Activated naive CD8-positive, alpha-beta T cell treated with anti-CD3 and anti-CD28 coated beads, Interleukin-2, amount 10 ng/mL, durations not matched to agents 7 days and 5 days (primary cell): ENCODE data around the gene BCAS3. TPM values are rescaled to one million over a fixed set of nuclear protein-coding genes. Genes with fewer than 3 reads are reported as not detected.

Experiments used
- ATAC-seq: fragments of 150-1000 bp; cut with Tn5 transposase; one replicate; pipeline ENCODE4 v1.10.0; 2021; ENCODE audit warnings: low read depth, moderate library complexity
- POLR2A ChIA-PET: fragments of 350-600 bp; sonication (Branson Sonifier 250); formaldehyde crosslinking; loops from one replicate; lab custom pipeline; 2021; ENCODE audit warnings: antibody characterized with exemption; lab: Charles Lee
- DNase-seq: peaks from one replicate; pipeline ENCODE4 v3.0.0; 2021
- H3K27ac Mint-ChIP-seq: one replicate; pipeline ENCODE4 v1.8.0; 2022; ENCODE audit warnings: mild to moderate bottlenecking, mixed read lengths
- H3K27me3 Mint-ChIP-seq: one replicate; pipeline ENCODE4 v1.8.0; 2022; ENCODE audit warnings: mild to moderate bottlenecking, moderate library complexity, mixed read lengths
- H3K36me3 Mint-ChIP-seq: one replicate; pipeline ENCODE4 v1.8.0; 2021; ENCODE audit warnings: mild to moderate bottlenecking, mixed read lengths
- H3K4me1 Mint-ChIP-seq: one replicate; pipeline ENCODE4 v1.8.0; 2021; ENCODE audit warnings: mixed read lengths
- H3K4me3 Mint-ChIP-seq: one replicate; pipeline ENCODE4 v1.8.0; 2022; ENCODE audit warnings: mild to moderate bottlenecking, moderate library complexity, mixed read lengths
- H3K9me3 Mint-ChIP-seq: one replicate; pipeline ENCODE4 v1.8.0; 2021; ENCODE audit warnings: mixed read lengths
- total RNA-seq, 2 experiments: library from RNA; stranded (reverse); gene quantifications; one replicate each; pipeline ENCODE4 v1.2.3, GENCODE V29; 2021

Gene BCAS3
- total RNA-seq, 2 experiments from 2014 or later, result 21.6 to 27.3 TPM

DNA sequence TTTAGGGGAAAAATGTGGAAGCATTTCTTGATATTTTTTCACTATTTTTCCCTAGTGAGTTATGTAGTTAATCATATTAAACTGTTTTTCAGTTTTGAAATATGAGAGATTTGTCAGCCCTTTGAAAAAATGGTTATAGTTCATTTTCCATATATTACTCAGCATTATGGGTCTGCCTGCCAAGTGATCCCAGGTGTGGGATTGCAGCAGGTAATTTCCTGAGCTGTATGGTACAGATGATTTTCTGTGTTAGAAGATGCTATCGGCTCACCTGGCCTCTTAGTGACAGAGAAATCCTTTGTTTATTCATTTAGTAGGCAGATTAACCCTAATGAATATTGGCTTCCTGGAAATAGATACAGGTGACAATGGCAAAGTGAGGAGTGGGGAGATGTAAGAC, 446.9 kb downstream of the BCAS3 start:
- no peak for ATAC-seq
- no peak for DNase-seq
- H3K27ac Mint-ChIP-seq, result no peak overlapping the region
- peaks cover 7% of the 10 kb centered on the region for H3K4me1 Mint-ChIP-seq
- POLR2A ChIA-PET, result no interaction called here
- peaks cover 2% of the 10 kb centered on the region for H3K36me3 Mint-ChIP-seq
- H3K9me3 Mint-ChIP-seq, result no peaks in the 10 kb centered on the region
- peaks cover 3% of the 10 kb centered on the region for H3K27me3 Mint-ChIP-seq
- no peak overlapping the region for H3K4me3 Mint-ChIP-seq

DNA sequence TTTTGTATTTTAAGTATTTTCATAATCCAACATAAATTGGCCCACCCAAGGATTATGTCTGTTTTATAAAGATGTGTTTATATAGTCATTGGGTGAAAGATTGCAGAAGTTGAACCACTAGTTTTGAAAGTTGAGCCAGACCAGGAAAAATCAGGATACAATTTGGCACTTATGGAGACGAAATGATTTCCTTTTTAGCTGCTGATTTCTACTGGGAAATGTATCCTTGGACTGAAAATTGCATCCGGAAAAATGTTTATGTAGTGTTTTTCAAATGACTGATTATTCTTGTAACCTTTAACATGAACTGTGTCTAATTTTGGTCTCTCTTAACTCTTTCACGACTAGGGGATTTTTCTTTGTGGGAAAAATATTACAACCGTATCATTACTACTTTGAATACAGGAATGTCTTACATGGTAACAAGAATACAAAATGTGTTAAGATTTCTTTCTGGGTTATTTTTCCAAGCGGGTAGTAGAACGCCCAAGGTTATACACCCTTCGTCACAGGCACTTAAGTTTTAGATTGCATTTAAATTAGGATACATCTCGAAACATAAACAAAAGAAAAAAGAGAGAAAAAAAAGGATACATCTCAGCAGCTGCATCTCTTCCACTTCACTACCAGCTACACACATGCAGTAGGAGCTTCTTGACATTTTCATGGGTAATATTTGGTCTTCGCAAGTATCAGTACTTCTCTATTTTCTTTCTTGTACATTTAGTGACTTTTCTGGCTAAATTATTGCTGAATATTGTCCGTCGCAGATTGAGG, 449.0 kb downstream of the BCAS3 start:
- peaks cover 8% of the 10 kb centered on the region for H3K4me1 Mint-ChIP-seq
- no peak overlapping the region for H3K27ac Mint-ChIP-seq
- peaks cover 3% of the 10 kb centered on the region for H3K27me3 Mint-ChIP-seq
- POLR2A ChIA-PET, result no interaction called here
- peaks cover 5% of the 10 kb centered on the region for H3K36me3 Mint-ChIP-seq
- H3K4me3 Mint-ChIP-seq, result no peak overlapping the region
- ATAC-seq, result no peak
- no peaks in the 10 kb centered on the region for H3K9me3 Mint-ChIP-seq
- DNase-seq, result no peak

DNA sequence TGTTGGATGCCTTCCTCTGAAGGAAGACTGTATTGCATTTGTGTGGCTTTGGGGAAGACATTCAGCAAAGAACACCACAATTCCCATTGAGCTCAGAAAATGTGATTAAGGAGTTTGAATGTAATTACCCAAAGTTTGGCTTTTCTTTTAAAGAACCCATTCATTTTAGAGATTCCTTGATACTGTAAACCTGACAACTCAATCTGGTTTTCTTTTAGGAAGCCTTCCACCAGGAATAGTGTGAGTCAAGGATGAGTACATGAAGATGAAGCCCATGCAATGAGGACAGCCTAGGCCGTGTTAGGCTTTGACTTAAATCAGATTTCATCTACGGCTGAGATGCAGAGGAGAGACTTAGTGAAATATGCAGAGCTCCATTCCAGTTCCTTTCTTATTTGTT, 450.3 kb downstream of the BCAS3 start:
- ATAC-seq (no peak), DNase-seq (no peak)
- H3K4me3 Mint-ChIP-seq, result no peak overlapping the region
- H3K27ac Mint-ChIP-seq, result no peak overlapping the region
- H3K36me3 Mint-ChIP-seq, result peaks cover 5% of the 10 kb centered on the region
- H3K4me1 Mint-ChIP-seq, result peaks cover 11% of the 10 kb centered on the region
- POLR2A ChIA-PET, result no interaction called here
- peaks cover 4% of the 10 kb centered on the region for H3K9me3 Mint-ChIP-seq
- H3K27me3 Mint-ChIP-seq, result peaks cover 3% of the 10 kb centered on the region

DNA sequence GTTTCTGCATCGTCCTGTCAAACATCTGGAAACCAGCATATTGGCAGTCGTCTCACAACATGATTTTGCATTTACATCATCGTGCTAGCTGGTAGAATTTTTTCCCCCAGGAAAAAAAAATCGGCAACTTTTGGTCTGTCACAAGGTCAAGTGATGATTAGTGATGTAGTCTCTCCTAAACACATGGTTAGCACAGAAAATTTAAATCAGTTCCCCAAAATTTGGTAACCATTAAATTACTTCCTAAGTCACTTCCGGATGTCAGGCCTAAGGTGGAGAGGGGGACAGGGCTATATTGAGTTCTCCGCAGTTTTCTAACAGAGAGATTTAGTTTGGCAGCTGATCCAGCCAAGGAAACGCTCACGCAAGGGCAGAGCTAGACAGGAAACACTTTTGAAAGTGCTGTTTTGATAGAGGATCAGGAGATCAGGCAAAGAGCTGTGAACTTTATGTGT, 451.0 kb downstream of the BCAS3 start:
- Mint-ChIP-seq H3K9me3 (peaks cover 4% of the 10 kb centered on the region), H3K36me3 (peaks cover 7% of the 10 kb centered on the region), H3K27ac (no peak overlapping the region), H3K4me1 (peaks cover 12% of the 10 kb centered on the region), H3K4me3 (peak overlapping the region; percentile 0), H3K27me3 (peaks cover 3% of the 10 kb centered on the region)
- POLR2A ChIA-PET, result no interaction called here
- DNase-seq (no peak), ATAC-seq (no peak)

DNA sequence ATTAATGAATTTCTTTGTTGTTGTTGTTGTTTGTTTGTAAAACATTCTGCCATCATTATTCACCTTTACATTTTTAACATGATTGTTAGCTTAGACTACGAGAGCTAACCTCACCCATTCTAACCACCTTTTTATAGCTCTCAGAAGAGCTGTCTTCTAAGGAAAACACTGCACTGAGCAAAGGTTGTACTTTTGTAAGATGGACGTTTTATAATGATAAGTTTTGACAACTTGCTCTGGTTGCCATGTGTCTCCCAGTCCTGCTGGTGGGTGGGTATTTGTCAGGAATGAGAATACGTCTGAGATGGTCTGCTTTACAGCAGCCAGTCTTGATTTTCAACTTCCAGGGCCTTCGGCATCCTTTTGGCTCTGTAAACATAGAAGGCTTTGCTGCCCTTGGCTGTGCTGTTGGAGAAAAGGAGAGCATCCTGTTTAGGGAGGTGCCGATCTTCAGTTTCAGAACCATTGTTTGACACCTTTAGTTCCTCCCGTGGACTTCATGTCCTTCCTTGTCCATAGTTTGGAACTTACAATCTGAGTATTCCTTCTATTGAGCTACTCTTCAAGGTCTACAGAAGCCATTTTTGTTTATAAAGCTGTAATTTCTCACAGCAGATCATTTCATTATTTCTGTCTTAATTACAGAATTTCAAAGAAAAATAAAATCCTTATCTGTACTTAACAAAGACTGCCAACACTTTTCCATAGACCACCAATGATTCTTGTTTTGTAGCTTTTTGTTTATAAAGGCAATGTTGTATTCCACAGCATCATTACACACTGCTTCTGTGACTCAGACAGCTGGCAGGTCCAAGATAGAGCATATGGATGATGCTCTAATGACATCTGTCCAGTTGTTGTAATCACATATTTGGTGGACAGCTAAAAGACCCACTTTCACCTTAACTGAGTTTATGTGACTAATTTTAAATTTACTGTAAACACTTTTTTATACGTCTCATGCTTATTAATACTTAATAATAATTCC, 451.9 kb downstream of the BCAS3 start:
- H3K4me3 Mint-ChIP-seq, result no peak overlapping the region
- ATAC-seq, result no peak
- H3K36me3 Mint-ChIP-seq, result peaks cover 9% of the 10 kb centered on the region
- H3K9me3 Mint-ChIP-seq, result peaks cover 4% of the 10 kb centered on the region
- H3K4me1 Mint-ChIP-seq, result peaks cover 12% of the 10 kb centered on the region
- DNase-seq, result no peak
- H3K27ac Mint-ChIP-seq, result no peak overlapping the region
- peaks cover 3% of the 10 kb centered on the region for H3K27me3 Mint-ChIP-seq
- POLR2A ChIA-PET, result no interaction called here

DNA sequence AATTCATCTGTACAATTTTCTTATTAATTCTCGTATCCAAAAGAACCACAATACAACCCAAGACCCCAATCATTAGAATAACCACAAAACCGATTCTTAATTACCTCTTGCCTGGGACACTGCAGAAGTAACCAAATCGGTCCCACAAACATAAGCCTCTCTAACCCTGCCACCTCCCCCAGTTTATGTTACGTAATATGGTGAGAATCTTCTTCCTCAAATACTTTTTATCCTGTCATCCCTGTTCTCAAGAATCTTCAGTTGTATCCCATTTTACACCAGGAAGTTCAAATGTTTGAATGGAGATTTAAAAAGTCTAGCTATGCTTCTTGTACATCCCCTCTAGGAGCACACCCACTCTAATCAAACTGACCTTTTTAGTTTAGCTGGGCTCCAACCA, 452.7 kb downstream of the BCAS3 start:
- Mint-ChIP-seq H3K36me3 (peaks cover 9% of the 10 kb centered on the region), H3K4me3 (no peak overlapping the region)
- ATAC-seq, result no peak

DNA sequence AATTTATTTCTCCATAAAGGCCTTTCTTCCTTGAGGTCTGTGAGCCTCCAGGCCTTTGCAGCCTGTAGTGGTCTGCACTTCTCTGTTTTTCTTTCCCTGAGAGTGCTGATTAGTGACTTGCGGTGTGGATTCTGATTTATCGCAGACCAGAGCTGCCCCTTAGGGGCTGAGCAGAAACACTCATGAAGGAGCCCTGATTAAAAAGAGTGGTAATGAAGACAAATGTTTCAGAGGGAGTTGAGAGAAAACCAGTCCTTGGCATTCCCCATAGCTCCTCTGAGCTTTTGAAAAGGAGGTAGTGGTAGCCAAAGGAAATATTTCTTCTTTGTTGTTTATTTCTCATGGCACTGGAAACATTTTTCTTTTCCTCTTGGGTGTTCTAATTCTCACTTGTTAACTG, 453.9 kb downstream of the BCAS3 start:
- Mint-ChIP-seq H3K9me3 (peaks cover 4% of the 10 kb centered on the region), H3K4me3 (no peak overlapping the region), H3K4me1 (peaks cover 16% of the 10 kb centered on the region), H3K27ac (no peak overlapping the region), H3K27me3 (no peaks in the 10 kb centered on the region), H3K36me3 (peaks cover 12% of the 10 kb centered on the region)
- DNase-seq (no peak), ATAC-seq (no peak)
- POLR2A ChIA-PET, result no interaction called here

More for the DNA sequence above, 452.7 kb downstream of the BCAS3 start:
- peak overlapping the region; percentile 12 for H3K27ac Mint-ChIP-seq
- H3K27me3 Mint-ChIP-seq, result peaks cover 3% of the 10 kb centered on the region
- POLR2A ChIA-PET, result no interaction called here
- DNase-seq, result no peak
- H3K9me3 Mint-ChIP-seq, result peaks cover 4% of the 10 kb centered on the region
- peaks cover 12% of the 10 kb centered on the region for H3K4me1 Mint-ChIP-seq

DNA sequence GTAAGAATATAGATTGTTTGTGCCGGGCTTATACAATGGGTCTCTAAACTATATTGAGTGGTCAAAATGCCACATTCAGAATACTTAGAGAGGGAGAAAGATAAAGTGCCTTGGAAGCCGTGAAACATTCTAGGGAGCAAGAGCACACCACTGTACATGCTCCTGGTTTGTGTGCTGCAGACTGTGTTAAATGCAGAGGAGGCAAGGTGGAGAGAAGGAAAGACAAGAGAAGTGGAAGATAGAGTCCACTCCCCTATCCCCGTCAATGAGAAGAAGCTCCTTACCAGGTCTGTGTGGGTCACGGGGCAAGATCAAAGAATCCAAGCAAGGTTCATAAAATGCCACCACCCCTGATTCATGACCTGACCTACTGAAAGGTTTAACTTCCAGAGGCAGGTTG, 454.9 kb downstream of the BCAS3 start:
- H3K4me1 Mint-ChIP-seq, result peaks cover 17% of the 10 kb centered on the region
- POLR2A ChIA-PET, result no interaction called here
- DNase-seq, result no peak
- no peak for ATAC-seq
- no peaks in the 10 kb centered on the region for H3K27me3 Mint-ChIP-seq
- no peak overlapping the region for H3K4me3 Mint-ChIP-seq
- peaks cover 12% of the 10 kb centered on the region for H3K36me3 Mint-ChIP-seq
- peaks cover 4% of the 10 kb centered on the region for H3K9me3 Mint-ChIP-seq
- no peak overlapping the region for H3K27ac Mint-ChIP-seq

DNA sequence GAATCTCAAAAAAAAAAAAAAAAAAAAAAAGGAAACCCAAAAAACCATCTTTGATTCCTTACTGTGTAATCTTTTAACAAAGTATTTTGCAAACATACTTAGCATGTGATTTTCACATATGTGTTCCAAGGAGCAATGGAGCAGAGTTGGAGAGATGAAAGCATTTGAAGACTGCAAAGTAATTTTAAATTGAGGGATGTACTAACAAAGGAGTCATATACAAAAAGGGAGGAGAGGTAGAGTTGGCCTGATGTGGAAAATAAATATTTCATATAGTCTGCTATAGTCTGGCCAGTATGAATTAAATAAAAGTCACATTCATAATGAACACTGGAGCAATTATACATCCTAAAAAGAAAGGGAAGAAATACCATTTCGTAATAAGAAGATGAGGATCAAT, 456.2 kb downstream of the BCAS3 start:
- Mint-ChIP-seq H3K9me3 (peaks cover 4% of the 10 kb centered on the region), H3K27me3 (no peaks in the 10 kb centered on the region), H3K4me1 (peaks cover 22% of the 10 kb centered on the region), H3K27ac (no peak overlapping the region), H3K4me3 (no peak overlapping the region), H3K36me3 (peaks cover 11% of the 10 kb centered on the region)
- ATAC-seq, result no peak
- DNase-seq, result no peak
- POLR2A ChIA-PET, result no interaction called here

DNA sequence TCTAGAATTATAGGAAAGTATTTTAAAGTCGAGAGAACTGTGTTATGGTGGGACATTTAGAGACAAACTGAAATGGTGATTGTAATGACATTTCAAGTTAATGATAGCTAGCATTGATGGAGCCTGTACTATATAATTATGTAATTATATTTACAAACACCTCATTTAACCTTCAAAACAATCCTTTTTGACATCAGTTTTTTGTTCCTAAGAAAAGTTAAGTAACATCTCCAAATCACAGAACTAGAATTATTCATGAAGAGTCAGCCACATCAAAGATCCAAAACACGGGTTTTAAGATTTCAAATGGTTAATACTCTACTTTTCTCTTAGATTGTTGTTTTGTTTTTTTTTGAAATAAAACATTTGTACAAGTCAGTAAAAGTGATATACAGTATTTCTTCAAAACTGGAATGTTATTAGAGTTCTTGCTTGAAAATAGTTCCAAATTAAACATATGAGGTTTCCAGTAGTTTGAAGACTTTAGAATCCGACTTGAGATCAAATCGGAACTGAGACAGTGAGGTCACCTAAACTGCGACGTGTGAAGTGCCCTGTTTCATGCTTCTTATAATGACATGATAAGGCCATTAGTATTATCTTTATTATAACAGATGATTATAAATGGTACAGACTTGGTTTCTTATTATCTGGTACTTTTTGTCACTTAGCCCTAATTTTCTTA, 457.0 kb downstream of the BCAS3 start:
- Mint-ChIP-seq H3K36me3 (peaks cover 12% of the 10 kb centered on the region), H3K9me3 (peaks cover 4% of the 10 kb centered on the region), H3K27me3 (no peaks in the 10 kb centered on the region), H3K4me1 (peaks cover 22% of the 10 kb centered on the region), H3K27ac (no peak overlapping the region), H3K4me3 (no peak overlapping the region)
- POLR2A ChIA-PET, result no interaction called here
- DNase-seq (no peak), ATAC-seq (no peak)

DNA sequence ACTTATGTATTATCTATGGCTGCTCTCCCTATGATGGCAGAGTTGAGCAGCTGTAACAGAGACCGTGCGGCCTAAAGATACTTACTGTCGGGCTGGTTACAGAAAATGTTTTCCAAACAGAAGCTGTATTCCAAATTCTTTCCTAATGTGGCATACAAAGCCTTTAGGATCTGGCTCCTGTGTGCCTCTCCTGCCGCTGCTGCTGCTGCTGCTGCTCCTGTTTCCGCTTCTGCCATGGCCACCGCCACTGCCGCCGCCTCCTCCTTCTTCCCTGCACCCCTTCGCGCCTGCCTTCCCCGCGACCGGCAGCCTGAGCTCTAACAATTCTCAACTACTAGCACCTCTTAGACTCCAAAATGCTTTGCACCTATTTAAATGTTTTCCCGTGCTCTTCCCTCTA, 458.1 kb downstream of the BCAS3 start:
- Mint-ChIP-seq H3K4me1 (peaks cover 28% of the 10 kb centered on the region), H3K27ac (peak overlapping the region; percentile 17), H3K36me3 (peaks cover 13% of the 10 kb centered on the region), H3K27me3 (no peaks in the 10 kb centered on the region), H3K4me3 (no peak overlapping the region), H3K9me3 (peaks cover 4% of the 10 kb centered on the region)
- ATAC-seq, result no peak
- DNase-seq, result no peak
- POLR2A ChIA-PET, result no interaction called here

DNA sequence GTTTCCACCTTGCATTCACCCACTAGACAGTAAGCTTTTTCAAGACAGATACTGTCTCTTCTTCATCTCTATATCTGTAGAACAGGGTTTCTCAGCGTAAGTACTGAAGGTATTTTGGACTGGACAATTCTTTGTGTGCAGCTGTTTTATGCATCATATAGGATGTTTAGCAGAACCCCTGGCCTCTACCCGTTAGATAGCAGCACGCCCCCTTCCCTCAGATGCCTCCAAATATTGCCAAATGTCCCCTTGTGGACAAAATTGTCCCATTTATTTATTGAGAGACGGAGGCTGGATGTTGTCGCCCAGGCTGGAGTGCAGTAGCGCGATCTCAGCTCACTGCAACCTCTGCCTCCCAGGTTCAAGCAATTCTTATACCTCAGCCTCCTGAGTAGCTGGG, 458.6 kb downstream of the BCAS3 start:
- POLR2A ChIA-PET, result no interaction called here
- H3K36me3 Mint-ChIP-seq, result peaks cover 13% of the 10 kb centered on the region
- peaks cover 29% of the 10 kb centered on the region for H3K4me1 Mint-ChIP-seq
- H3K9me3 Mint-ChIP-seq, result peaks cover 4% of the 10 kb centered on the region
- no peaks in the 10 kb centered on the region for H3K27me3 Mint-ChIP-seq
- no peak for DNase-seq
- peak overlapping the region; percentile 17 for H3K27ac Mint-ChIP-seq
- no peak overlapping the region for H3K4me3 Mint-ChIP-seq
- no peak for ATAC-seq

DNA sequence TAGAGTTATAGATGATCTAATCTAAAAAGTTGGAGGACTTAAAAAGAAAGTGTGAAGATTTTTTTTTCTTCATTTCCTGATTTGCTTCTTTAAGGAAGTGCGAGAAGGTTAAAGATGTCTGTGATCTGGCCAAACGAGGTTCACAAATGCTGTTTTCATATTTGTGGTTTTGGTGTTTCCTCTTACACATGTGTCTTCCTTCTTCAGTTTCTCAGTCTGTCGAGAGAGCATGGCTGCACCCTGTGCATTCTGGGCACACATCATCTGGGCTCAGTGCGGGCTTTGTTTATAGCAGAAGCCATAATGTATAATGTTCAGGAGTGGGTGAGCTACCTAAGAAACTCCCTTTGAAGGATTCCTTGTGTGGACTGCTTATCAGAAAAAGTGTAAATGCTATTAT, 461.6 kb downstream of the BCAS3 start:
- peak; percentile 99 for ATAC-seq
- H3K4me3 Mint-ChIP-seq, result peak overlapping the region; percentile 76
- peaks cover 30% of the 10 kb centered on the region for H3K4me1 Mint-ChIP-seq
- POLR2A ChIA-PET, result interaction anchor here (1.8 kb wide), 1 partner anchor 84 kb away, joined by 5 read pairs; no protein-coding TSS in a partner anchor
- H3K27me3 Mint-ChIP-seq, result no peaks in the 10 kb centered on the region
- peaks cover 16% of the 10 kb centered on the region for H3K36me3 Mint-ChIP-seq
- DNase-seq, result peak; percentile 41
- no peaks in the 10 kb centered on the region for H3K9me3 Mint-ChIP-seq
- peak overlapping the region; percentile 87 for H3K27ac Mint-ChIP-seq
